MM.1S (cell line): ENCODE data around the gene FAM72D.
"Not testable (repeated sequence)": the region's sequence is repeated elsewhere in the genome, so short reads cannot be mapped to it uniquely, and the experiment has no call there.

Source experiments
- EZH2 ChIP-seq: fragments of 300-600 bp; sonication (generic); optimal IDR thresholded peaks from 2 replicates; pipeline ENCODE3; 2017; ENCODE audit warnings: low read depth, mild to moderate bottlenecking, antibody characterized with exemption, low read length, mixed read lengths
- TF ChIP-seq, protein P1 (sequence below): fragments of 300-600 bp; sonication (generic); IDR thresholded peaks from 2 replicates; pipeline ENCODE4 v1.5.1; 2016; ENCODE audit warnings: antibody characterized with exemption, low read length, mixed read lengths

DNA sequence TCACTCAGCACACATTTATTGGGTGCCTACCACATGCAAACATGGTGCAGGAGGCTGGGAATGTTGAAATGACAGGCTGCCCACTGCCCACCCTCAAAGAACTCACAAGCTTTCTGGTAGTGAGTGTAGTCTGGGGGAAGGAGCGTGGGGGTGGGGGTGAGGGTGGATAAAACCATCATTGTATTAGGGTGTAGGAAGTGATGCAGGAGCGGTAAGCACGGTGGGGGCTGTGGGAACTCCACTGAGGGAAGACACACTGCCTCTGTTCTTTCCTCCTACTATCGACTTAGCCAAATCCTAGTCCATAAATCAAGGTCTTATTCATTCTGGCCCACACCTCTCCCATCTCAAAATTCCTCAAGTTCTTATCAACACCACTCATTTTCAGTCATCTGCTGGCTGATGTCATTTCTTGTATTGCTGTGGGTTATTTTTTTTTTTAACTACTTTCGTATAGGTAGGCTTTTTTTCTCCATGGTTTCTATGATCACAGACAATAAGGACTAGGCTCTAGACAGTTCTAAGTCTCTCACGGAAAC is 21.7 kb upstream of the FAM72D start:
- TF ChIP-seq, protein P1, sequence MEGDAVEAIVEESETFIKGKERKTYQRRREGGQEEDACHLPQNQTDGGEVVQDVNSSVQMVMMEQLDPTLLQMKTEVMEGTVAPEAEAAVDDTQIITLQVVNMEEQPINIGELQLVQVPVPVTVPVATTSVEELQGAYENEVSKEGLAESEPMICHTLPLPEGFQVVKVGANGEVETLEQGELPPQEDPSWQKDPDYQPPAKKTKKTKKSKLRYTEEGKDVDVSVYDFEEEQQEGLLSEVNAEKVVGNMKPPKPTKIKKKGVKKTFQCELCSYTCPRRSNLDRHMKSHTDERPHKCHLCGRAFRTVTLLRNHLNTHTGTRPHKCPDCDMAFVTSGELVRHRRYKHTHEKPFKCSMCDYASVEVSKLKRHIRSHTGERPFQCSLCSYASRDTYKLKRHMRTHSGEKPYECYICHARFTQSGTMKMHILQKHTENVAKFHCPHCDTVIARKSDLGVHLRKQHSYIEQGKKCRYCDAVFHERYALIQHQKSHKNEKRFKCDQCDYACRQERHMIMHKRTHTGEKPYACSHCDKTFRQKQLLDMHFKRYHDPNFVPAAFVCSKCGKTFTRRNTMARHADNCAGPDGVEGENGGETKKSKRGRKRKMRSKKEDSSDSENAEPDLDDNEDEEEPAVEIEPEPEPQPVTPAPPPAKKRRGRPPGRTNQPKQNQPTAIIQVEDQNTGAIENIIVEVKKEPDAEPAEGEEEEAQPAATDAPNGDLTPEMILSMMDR: not testable (repeated sequence)
- TF ChIP-seq EZH2: not testable (repeated sequence)
